Measurements from ENCODE around the gene MORN1.

MORN1 gene

DNA sequence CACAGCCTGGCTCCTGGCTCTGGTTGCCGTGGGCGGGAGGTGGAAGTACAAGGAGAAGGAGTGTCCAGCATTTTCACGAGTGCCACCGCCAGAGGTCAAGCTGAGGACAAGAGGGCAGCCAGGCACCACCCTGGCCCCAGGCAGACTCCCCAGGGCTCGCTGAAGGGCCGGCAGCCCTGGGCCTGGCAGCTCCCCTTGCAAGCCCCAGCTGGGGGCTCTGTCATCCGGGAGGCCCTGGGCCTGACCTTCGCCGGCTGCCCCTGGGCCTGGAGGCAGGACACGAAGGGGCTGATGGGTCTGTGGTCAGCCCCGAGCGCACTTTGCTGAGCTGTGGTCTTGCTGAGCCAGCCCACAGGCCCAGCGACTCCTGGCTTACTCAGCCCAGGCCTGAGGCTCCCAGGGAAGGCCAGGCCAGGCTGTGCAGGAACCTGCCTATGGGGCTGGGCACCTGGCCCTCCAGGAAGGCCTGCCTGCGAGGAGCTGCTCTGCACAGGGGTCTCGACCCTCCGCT lies 74.8 kb downstream of the MORN1 start:
- Histone ChIP-seq H3K36me3 (ENCODE audit: control insufficient read depth, low read length) (no peaks in the 10 kb centered on the region), H3K4me2 (ENCODE audit: low read length) (no peak overlapping the region), H3K79me2 (ENCODE audit: control insufficient read depth, low read length) (no peaks in the 10 kb centered on the region), H3K9me2 (replicated peaks; ENCODE audit: control insufficient read depth, low read length) (no peaks in the 10 kb centered on the region), H3K27me3 (ENCODE audit: control insufficient read depth, low read length) (no peaks in the 10 kb centered on the region), H3K4me3 (ENCODE audit: low read length) (no peak overlapping the region), H3F3A (ENCODE audit: control insufficient read depth, insufficient read depth) (no peaks in the 10 kb centered on the region), H3K4me1 (ENCODE audit: control insufficient read depth, low read length) (no peaks in the 10 kb centered on the region), H3K9me3 (ENCODE audit: control insufficient read depth, insufficient read depth, low read length) (no peaks in the 10 kb centered on the region), H3K27ac (ENCODE audit: low read depth, low read length) (no peak overlapping the region), H4K20me1 (ENCODE audit: control insufficient read depth, insufficient read depth, low read depth, low read length) (no peaks in the 10 kb centered on the region)
- TF ChIP-seq, protein P1, sequence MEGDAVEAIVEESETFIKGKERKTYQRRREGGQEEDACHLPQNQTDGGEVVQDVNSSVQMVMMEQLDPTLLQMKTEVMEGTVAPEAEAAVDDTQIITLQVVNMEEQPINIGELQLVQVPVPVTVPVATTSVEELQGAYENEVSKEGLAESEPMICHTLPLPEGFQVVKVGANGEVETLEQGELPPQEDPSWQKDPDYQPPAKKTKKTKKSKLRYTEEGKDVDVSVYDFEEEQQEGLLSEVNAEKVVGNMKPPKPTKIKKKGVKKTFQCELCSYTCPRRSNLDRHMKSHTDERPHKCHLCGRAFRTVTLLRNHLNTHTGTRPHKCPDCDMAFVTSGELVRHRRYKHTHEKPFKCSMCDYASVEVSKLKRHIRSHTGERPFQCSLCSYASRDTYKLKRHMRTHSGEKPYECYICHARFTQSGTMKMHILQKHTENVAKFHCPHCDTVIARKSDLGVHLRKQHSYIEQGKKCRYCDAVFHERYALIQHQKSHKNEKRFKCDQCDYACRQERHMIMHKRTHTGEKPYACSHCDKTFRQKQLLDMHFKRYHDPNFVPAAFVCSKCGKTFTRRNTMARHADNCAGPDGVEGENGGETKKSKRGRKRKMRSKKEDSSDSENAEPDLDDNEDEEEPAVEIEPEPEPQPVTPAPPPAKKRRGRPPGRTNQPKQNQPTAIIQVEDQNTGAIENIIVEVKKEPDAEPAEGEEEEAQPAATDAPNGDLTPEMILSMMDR (IDR thresholded peaks at IDR 0.05; ENCODE audit: low read depth, low read length, poor library complexity, severe bottlenecking), result no peak
- TF ChIP-seq EZH2phosphoT487 (IDR thresholded peaks at IDR 0.05; ENCODE audit: borderline replicate concordance, low read length), result no peak

DNA sequence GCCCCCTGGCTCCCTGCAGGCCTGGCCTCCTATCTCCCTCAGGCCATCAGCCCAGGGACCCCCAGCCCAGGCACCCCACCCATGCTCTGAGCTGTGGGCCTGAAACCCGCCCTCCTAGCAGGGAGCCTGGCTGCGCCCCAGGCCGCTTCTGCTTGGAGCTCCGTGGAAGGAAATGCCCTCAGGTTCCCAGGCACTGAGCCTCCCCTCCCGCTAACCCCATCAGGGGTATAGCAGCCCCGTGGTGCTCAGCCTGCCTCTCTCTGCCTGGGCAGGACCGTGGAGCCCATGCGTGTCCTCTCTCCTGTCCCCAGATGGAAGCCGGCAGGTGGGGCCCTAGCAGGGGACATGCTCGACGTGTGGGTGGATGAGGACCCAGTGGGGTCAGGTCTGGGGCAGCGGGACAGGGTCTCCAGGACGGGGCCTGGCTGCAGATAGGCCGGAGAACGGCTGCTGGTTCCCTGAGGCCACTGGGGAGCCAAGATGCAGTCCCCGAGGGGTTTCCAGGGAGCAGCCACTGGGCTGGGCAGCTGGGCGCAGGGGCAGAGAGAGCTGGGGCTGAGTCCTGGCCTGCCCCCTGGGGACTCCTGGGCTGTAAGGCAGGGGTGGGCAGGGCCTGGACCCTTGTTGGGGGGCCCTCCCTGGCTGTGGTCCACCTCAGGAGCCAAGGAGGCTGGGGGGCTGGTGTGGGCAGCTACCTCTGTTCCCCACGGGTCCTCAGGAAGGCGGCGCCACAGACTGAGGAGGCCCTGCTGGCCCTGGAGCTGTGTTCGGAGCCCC lies 75.5 kb downstream of the MORN1 start:
- Histone ChIP-seq H3K4me2 (ENCODE audit: low read length) (no peak overlapping the region), H3K9me2 (replicated peaks; ENCODE audit: control insufficient read depth, low read length) (no peaks in the 10 kb centered on the region), H3K79me2 (ENCODE audit: control insufficient read depth, low read length) (no peaks in the 10 kb centered on the region), H3K27me3 (ENCODE audit: control insufficient read depth, low read length) (no peaks in the 10 kb centered on the region), H3K27ac (ENCODE audit: low read depth, low read length) (no peak overlapping the region), H3K36me3 (ENCODE audit: control insufficient read depth, low read length) (no peaks in the 10 kb centered on the region), H4K20me1 (ENCODE audit: control insufficient read depth, insufficient read depth, low read depth, low read length) (no peaks in the 10 kb centered on the region), H3K4me3 (ENCODE audit: low read length) (no peak overlapping the region), H3K9me3 (ENCODE audit: control insufficient read depth, insufficient read depth, low read length) (no peaks in the 10 kb centered on the region), H3K4me1 (ENCODE audit: control insufficient read depth, low read length) (no peaks in the 10 kb centered on the region), H3F3A (ENCODE audit: control insufficient read depth, insufficient read depth) (no peaks in the 10 kb centered on the region)
- no peak for TF ChIP-seq EZH2phosphoT487 (IDR thresholded peaks at IDR 0.05; ENCODE audit: borderline replicate concordance, low read length)
- TF ChIP-seq, protein P1 (IDR thresholded peaks at IDR 0.05; ENCODE audit: low read depth, low read length, poor library complexity, severe bottlenecking), result no peak

DNA sequence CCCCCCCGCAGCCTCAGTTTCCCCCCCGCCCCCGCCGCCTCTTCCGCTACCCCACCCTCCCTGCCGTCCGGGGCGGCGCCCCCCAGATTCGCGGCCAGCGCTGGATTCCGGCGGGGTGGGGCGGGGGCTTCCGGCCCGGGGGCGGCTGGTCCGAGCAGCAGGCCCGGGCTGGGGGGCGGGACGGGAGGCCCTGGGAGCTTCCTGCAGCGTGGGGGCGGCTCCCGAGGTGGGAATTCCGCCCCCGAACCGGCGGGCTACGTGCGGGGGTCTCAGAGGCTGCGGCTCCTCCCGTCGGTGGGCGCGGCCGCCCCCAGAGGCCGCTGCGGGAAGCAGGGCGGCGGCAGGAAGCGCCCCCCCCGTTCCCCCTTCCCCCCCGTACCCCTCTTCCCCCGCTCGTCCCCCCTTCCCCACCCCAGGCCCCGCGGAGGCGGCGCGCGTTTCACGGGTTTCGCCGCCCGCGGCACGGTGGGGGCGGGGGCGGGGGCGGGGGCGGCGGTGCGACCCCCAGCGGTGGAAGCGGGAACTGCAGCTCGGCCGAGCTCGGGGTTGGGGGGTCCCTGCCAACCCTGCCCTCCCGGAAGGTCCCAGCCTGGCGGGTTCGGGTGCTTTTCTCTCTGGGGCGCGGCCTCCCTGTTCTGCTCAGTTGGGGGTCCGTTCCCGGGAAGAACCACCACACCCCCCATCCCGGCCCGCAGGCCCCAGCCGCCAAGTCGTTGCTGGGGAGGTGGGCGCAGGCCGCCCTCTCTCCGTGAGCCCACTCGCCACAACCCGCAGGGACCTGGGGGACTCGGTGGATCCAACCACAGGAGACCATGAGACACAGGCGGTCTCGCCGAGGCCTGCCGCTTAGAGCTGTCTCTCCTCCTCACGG lies 76.3 kb downstream of the MORN1 start:
- no peaks in the 10 kb centered on the region for H3F3A ChIP-seq (ENCODE audit: control insufficient read depth, insufficient read depth)
- H3K27me3 ChIP-seq (ENCODE audit: control insufficient read depth, low read length), result no peaks in the 10 kb centered on the region
- H3K27ac ChIP-seq (ENCODE audit: low read depth, low read length), result no peak overlapping the region
- no peaks in the 10 kb centered on the region for H3K36me3 ChIP-seq (ENCODE audit: control insufficient read depth, low read length)
- TF ChIP-seq EZH2phosphoT487 (IDR thresholded peaks at IDR 0.05; ENCODE audit: borderline replicate concordance, low read length), result no peak
- TF ChIP-seq, protein P1 (IDR thresholded peaks at IDR 0.05; ENCODE audit: low read depth, low read length, poor library complexity, severe bottlenecking), result peak; percentile 61
- no peaks in the 10 kb centered on the region for H3K4me1 ChIP-seq (ENCODE audit: control insufficient read depth, low read length)
- no peaks in the 10 kb centered on the region for H3K9me2 ChIP-seq (replicated peaks; ENCODE audit: control insufficient read depth, low read length)
- H3K4me2 ChIP-seq (ENCODE audit: low read length), result no peak overlapping the region
- no peaks in the 10 kb centered on the region for H3K79me2 ChIP-seq (ENCODE audit: control insufficient read depth, low read length)
- H4K20me1 ChIP-seq (ENCODE audit: control insufficient read depth, insufficient read depth, low read depth, low read length), result no peaks in the 10 kb centered on the region
- H3K9me3 ChIP-seq (ENCODE audit: control insufficient read depth, insufficient read depth, low read length), result no peaks in the 10 kb centered on the region
- H3K4me3 ChIP-seq (ENCODE audit: low read length), result no peak overlapping the region
